ENCODE measurements around the gene STK26.

Gene STK26

GRCh38 chrX:132119821-132120515 lies 96.9 kb downstream of the STK26 start:
- Histone ChIP-seq H3K27me3 (ENCODE audit: insufficient read depth, low read depth, severe bottlenecking) (peaks cover 5% of the 10 kb centered on the region), H3K36me3 (no peaks in the 10 kb centered on the region), H3K9me3 (ENCODE audit: severe bottlenecking) (no peaks in the 10 kb centered on the region), H3K27ac (no peak overlapping the region), H3K4me3 (ENCODE audit: low read depth, low read length) (no peak overlapping the region)
- TF ChIP-seq CTCF (IDR thresholded peaks at IDR 0.05; ENCODE audit: low read depth, low read length) = no peak
- DNase-seq = no peak

GRCh38 chrX:132120913-132121312 lies 97.8 kb downstream of the STK26 start:
- DNase-seq = no peak
- Histone ChIP-seq H3K4me3 (ENCODE audit: low read depth, low read length) (no peak overlapping the region), H3K36me3 (no peaks in the 10 kb centered on the region), H3K27ac (no peak overlapping the region), H3K9me3 (ENCODE audit: severe bottlenecking) (no peaks in the 10 kb centered on the region), H3K27me3 (ENCODE audit: insufficient read depth, low read depth, severe bottlenecking) (peaks cover 6% of the 10 kb centered on the region)
- no peak for TF ChIP-seq CTCF (IDR thresholded peaks at IDR 0.05; ENCODE audit: low read depth, low read length)
